Mammary epithelial cell (primary cell): ENCODE data around the gene PCP2.

Experiments
- CTCF ChIP-seq, 2 donors: IDR thresholded peaks in 1 of 2; conservative IDR thresholded peaks in 1 of 2; 2 replicates each; pipeline ENCODE4 v1.5.1; 2011 to 2012; ENCODE audit warnings: inconsistent platforms in 2 of 2, low read length in 2 of 2, mild to moderate bottlenecking in 2 of 2, control low read depth in 1 of 2, low read depth in 1 of 2; ENCODE audit not compliant: insufficient read depth in 1 of 2; ENCODE audit errors: extremely low read depth in 1 of 2
- EZH2 ChIP-seq: IDR thresholded peaks from 2 replicates; pipeline ENCODE4 v1.6.1; 2012; ENCODE audit warnings: low read length, inconsistent platforms, borderline replicate concordance

- no peak for TF ChIP-seq CTCF (conservative IDR thresholded peaks at IDR 0.05 in 1 of 2, IDR thresholded peaks at IDR 0.05 in 1 of 2; ENCODE audit: extremely low read depth in 1 of 2, insufficient read depth in 1 of 2, low read depth in 1 of 2, low read length in 2 of 2)
- TF ChIP-seq EZH2, result no peak
These were observed 22.9 kb downstream of the PCP2 start for GRCh38 chr19:7610491-7611240.
